ENCODE results near the gene FAM107B.

The FAM107B gene

GRCh38 chr10:14681305-14681704 lies 93.4 kb downstream of the FAM107B start:
- H2BK12ac ChIP-seq (ENCODE audit: low read length in 2 of 2): no peak overlapping the region
- no peak overlapping the region for H3K14ac ChIP-seq (ENCODE audit: low read length in 2 of 2)
- no peak overlapping the region for H4K91ac ChIP-seq (ENCODE audit: low read length)
- H3K4me2 ChIP-seq (ENCODE audit: low read length, poor library complexity, severe bottlenecking): no peak overlapping the region
- no peaks in the 10 kb centered on the region for H3K36me3 ChIP-seq (ENCODE audit: control insufficient read depth in 1 of 2, insufficient read depth in 2 of 2, low read depth in 1 of 2, low read length in 2 of 2)
- peak; percentile 36 for DNase-seq
- H3K4me1 ChIP-seq (ENCODE audit: control insufficient read depth, insufficient read depth, low read depth, low read length): no peaks in the 10 kb centered on the region
- H3K9ac ChIP-seq (ENCODE audit: low read length): no peak overlapping the region
- no peak overlapping the region for H4K8ac ChIP-seq (ENCODE audit: low read length)
- no peak overlapping the region for H3K4me3 ChIP-seq (ENCODE audit: insufficient read depth in 1 of 2, low read depth in 1 of 2, low read length in 2 of 2)
- no peak overlapping the region for H2AFZ ChIP-seq (ENCODE audit: low read depth, low read length)
- no peak overlapping the region for H2BK5ac ChIP-seq (ENCODE audit: low read depth, low read length, poor library complexity, severe bottlenecking)
- WGBS: 65% methylated on average over 5 of the region's 5 CpGs
- no peak overlapping the region for H3K23ac ChIP-seq (ENCODE audit: low read length in 2 of 2)
- H2BK15ac ChIP-seq (ENCODE audit: low read depth, poor library complexity, severe bottlenecking): no peak overlapping the region
- H2AK5ac ChIP-seq (ENCODE audit: low read length, severe bottlenecking): no peak overlapping the region
- H2BK120ac ChIP-seq (ENCODE audit: low read depth, low read length): no peak overlapping the region
- H3K79me1 ChIP-seq (replicated peaks; ENCODE audit: low read length, poor library complexity, severe bottlenecking): no peaks in the 10 kb centered on the region
- H3K4ac ChIP-seq (ENCODE audit: low read depth in 1 of 2, low read length in 2 of 2): no peak overlapping the region
- H3K27me3 ChIP-seq (ENCODE audit: control insufficient read depth in 1 of 2, insufficient read depth in 1 of 2, low read length in 2 of 2): no peaks in the 10 kb centered on the region
- H3K27ac ChIP-seq (ENCODE audit: low read length, poor library complexity, severe bottlenecking): no peak overlapping the region
- no peaks in the 10 kb centered on the region for H3K9me3 ChIP-seq (ENCODE audit: control insufficient read depth, low read length)
- no peak overlapping the region for H3K18ac ChIP-seq (ENCODE audit: low read depth in 1 of 2, low read length in 2 of 2)

- no peak overlapping the region for H3K14ac ChIP-seq (ENCODE audit: low read length in 2 of 2)
- 94% methylated on average over 3 of the region's 3 CpGs for WGBS
- H3K9ac ChIP-seq (ENCODE audit: low read length): no peak overlapping the region
- H3K9me3 ChIP-seq (ENCODE audit: control insufficient read depth, low read length): no peaks in the 10 kb centered on the region
- H3K4me3 ChIP-seq (ENCODE audit: insufficient read depth in 1 of 2, low read depth in 1 of 2, low read length in 2 of 2): no peak overlapping the region
- no peak overlapping the region for H3K23ac ChIP-seq (ENCODE audit: low read length in 2 of 2)
- no peak overlapping the region for H3K27ac ChIP-seq (ENCODE audit: low read length, poor library complexity, severe bottlenecking)
- no peaks in the 10 kb centered on the region for H3K36me3 ChIP-seq (ENCODE audit: control insufficient read depth in 1 of 2, insufficient read depth in 2 of 2, low read depth in 1 of 2, low read length in 2 of 2)
- no peak overlapping the region for H2AFZ ChIP-seq (ENCODE audit: low read depth, low read length)
- H4K8ac ChIP-seq (ENCODE audit: low read length): no peak overlapping the region
- no peaks in the 10 kb centered on the region for H3K79me1 ChIP-seq (replicated peaks; ENCODE audit: low read length, poor library complexity, severe bottlenecking)
- no peak overlapping the region for H3K4me2 ChIP-seq (ENCODE audit: low read length, poor library complexity, severe bottlenecking)
- no peaks in the 10 kb centered on the region for H3K27me3 ChIP-seq (ENCODE audit: control insufficient read depth in 1 of 2, insufficient read depth in 1 of 2, low read length in 2 of 2)
- H2BK12ac ChIP-seq (ENCODE audit: low read length in 2 of 2): no peak overlapping the region
- H4K91ac ChIP-seq (ENCODE audit: low read length): no peak overlapping the region
- H2BK120ac ChIP-seq (ENCODE audit: low read depth, low read length): no peak overlapping the region
- H2BK5ac ChIP-seq (ENCODE audit: low read depth, low read length, poor library complexity, severe bottlenecking): no peak overlapping the region
- no peak overlapping the region for H2AK5ac ChIP-seq (ENCODE audit: low read length, severe bottlenecking)
- H3K4ac ChIP-seq (ENCODE audit: low read depth in 1 of 2, low read length in 2 of 2): no peak overlapping the region
- H3K4me1 ChIP-seq (ENCODE audit: control insufficient read depth, insufficient read depth, low read depth, low read length): no peaks in the 10 kb centered on the region
- no peak overlapping the region for H3K18ac ChIP-seq (ENCODE audit: low read depth in 1 of 2, low read length in 2 of 2)
- DNase-seq: no peak
- no peak overlapping the region for H2BK15ac ChIP-seq (ENCODE audit: low read depth, poor library complexity, severe bottlenecking)
These were observed 96.1 kb downstream of the FAM107B start for GRCh38 chr10:14678637-14679036.

GRCh38 chr10:14676732-14677131 lies 98.0 kb downstream of the FAM107B start:
- no peak overlapping the region for H2BK15ac ChIP-seq (ENCODE audit: low read depth, poor library complexity, severe bottlenecking)
- no peak overlapping the region for H4K8ac ChIP-seq (ENCODE audit: low read length)
- H3K18ac ChIP-seq (ENCODE audit: low read depth in 1 of 2, low read length in 2 of 2): no peak overlapping the region
- no peak overlapping the region for H2BK120ac ChIP-seq (ENCODE audit: low read depth, low read length)
- H3K4me2 ChIP-seq (ENCODE audit: low read length, poor library complexity, severe bottlenecking): no peak overlapping the region
- no peaks in the 10 kb centered on the region for H3K36me3 ChIP-seq (ENCODE audit: control insufficient read depth in 1 of 2, insufficient read depth in 2 of 2, low read depth in 1 of 2, low read length in 2 of 2)
- H2AK5ac ChIP-seq (ENCODE audit: low read length, severe bottlenecking): no peak overlapping the region
- no peak overlapping the region for H3K4me3 ChIP-seq (ENCODE audit: insufficient read depth in 1 of 2, low read depth in 1 of 2, low read length in 2 of 2)
- H3K9me3 ChIP-seq (ENCODE audit: control insufficient read depth, low read length): no peaks in the 10 kb centered on the region
- no peak overlapping the region for H3K14ac ChIP-seq (ENCODE audit: low read length in 2 of 2)
- no peaks in the 10 kb centered on the region for H3K4me1 ChIP-seq (ENCODE audit: control insufficient read depth, insufficient read depth, low read depth, low read length)
- H2AFZ ChIP-seq (ENCODE audit: low read depth, low read length): no peak overlapping the region
- no peak overlapping the region for H4K91ac ChIP-seq (ENCODE audit: low read length)
- H3K23ac ChIP-seq (ENCODE audit: low read length in 2 of 2): no peak overlapping the region
- no peak overlapping the region for H3K4ac ChIP-seq (ENCODE audit: low read depth in 1 of 2, low read length in 2 of 2)
- no peaks in the 10 kb centered on the region for H3K79me1 ChIP-seq (replicated peaks; ENCODE audit: low read length, poor library complexity, severe bottlenecking)
- H3K9ac ChIP-seq (ENCODE audit: low read length): no peak overlapping the region
- no peaks in the 10 kb centered on the region for H3K27me3 ChIP-seq (ENCODE audit: control insufficient read depth in 1 of 2, insufficient read depth in 1 of 2, low read length in 2 of 2)
- no peak overlapping the region for H2BK5ac ChIP-seq (ENCODE audit: low read depth, low read length, poor library complexity, severe bottlenecking)
- 78% methylated on average over 3 of the region's 3 CpGs for WGBS
- no peak for DNase-seq
- H2BK12ac ChIP-seq (ENCODE audit: low read length in 2 of 2): no peak overlapping the region
- no peak overlapping the region for H3K27ac ChIP-seq (ENCODE audit: low read length, poor library complexity, severe bottlenecking)

- 86% methylated on average over 8 of the region's 8 CpGs for WGBS
- Histone ChIP-seq H2AK5ac (ENCODE audit: low read length, severe bottlenecking) (no peak overlapping the region), H3K9ac (ENCODE audit: low read length) (no peak overlapping the region), H3K18ac (ENCODE audit: low read depth in 1 of 2, low read length in 2 of 2) (no peak overlapping the region), H4K91ac (ENCODE audit: low read length) (no peak overlapping the region), H2BK5ac (ENCODE audit: low read depth, low read length, poor library complexity, severe bottlenecking) (no peak overlapping the region), H3K4me3 (ENCODE audit: insufficient read depth in 1 of 2, low read depth in 1 of 2, low read length in 2 of 2) (no peak overlapping the region), H2BK120ac (ENCODE audit: low read depth, low read length) (no peak overlapping the region), H2BK15ac (ENCODE audit: low read depth, poor library complexity, severe bottlenecking) (no peak overlapping the region), H3K14ac (ENCODE audit: low read length in 2 of 2) (no peak overlapping the region), H3K23ac (ENCODE audit: low read length in 2 of 2) (peak overlapping the region in 1 of 2 experiments; percentile 37), H3K9me3 (ENCODE audit: control insufficient read depth, low read length) (no peaks in the 10 kb centered on the region), H2BK12ac (ENCODE audit: low read length in 2 of 2) (peak overlapping the region in 1 of 2 experiments; percentile 61), H3K27me3 (ENCODE audit: control insufficient read depth in 1 of 2, insufficient read depth in 1 of 2, low read length in 2 of 2) (no peaks in the 10 kb centered on the region), H3K4ac (ENCODE audit: low read depth in 1 of 2, low read length in 2 of 2) (no peak overlapping the region), H3K79me1 (replicated peaks; ENCODE audit: low read length, poor library complexity, severe bottlenecking) (no peaks in the 10 kb centered on the region), H3K4me1 (ENCODE audit: control insufficient read depth, insufficient read depth, low read depth, low read length) (peaks cover 2% of the 10 kb centered on the region), H3K4me2 (ENCODE audit: low read length, poor library complexity, severe bottlenecking) (peak overlapping the region; percentile 20), H2AFZ (ENCODE audit: low read depth, low read length) (no peak overlapping the region), H3K36me3 (ENCODE audit: control insufficient read depth in 1 of 2, insufficient read depth in 2 of 2, low read depth in 1 of 2, low read length in 2 of 2) (no peaks in the 10 kb centered on the region), H4K8ac (ENCODE audit: low read length) (no peak overlapping the region), H3K27ac (ENCODE audit: low read length, poor library complexity, severe bottlenecking) (no peak overlapping the region)
- DNase-seq: no peak
These were observed 100.2 kb downstream of the FAM107B start for GRCh38 chr10:14674376-14675050.

Data from mesenchymal stem cell (in vitro differentiated cells and primary cell).